H9 (cell line): ENCODE data around the gene ICAM2. TPM values are rescaled to one million over a fixed set of nuclear protein-coding genes. Genes with fewer than 3 reads are reported as not detected.

ENCODE experiments used
- DNase-seq: peaks from one replicate; pipeline ENCODE4 v3.0.0-alpha.2; 2017
- H2AFZ ChIP-seq: one replicate; pipeline ENCODE4 v1.6.1; 2013; ENCODE audit warnings: mild to moderate bottlenecking, low read length, control low read depth, moderate library complexity
- H2AK5ac ChIP-seq: 2 replicates; pipeline ENCODE4 v1.6.1; 2013; ENCODE audit warnings: low read length, control low read depth, mixed read lengths; ENCODE audit not compliant: insufficient read length
- H2BK120ac ChIP-seq: one replicate; pipeline ENCODE4 v1.6.1; 2013; ENCODE audit warnings: low read depth, mild to moderate bottlenecking, low read length, control low read depth, inconsistent platforms; ENCODE audit not compliant: poor library complexity, severe bottlenecking
- H2BK12ac ChIP-seq: 2 replicates; pipeline ENCODE4 v1.6.1; 2013; ENCODE audit warnings: low read length, control low read depth, mixed read lengths, low read depth; ENCODE audit not compliant: insufficient read length
- H2BK15ac ChIP-seq: 2 replicates; pipeline ENCODE4 v1.6.1; 2013; ENCODE audit warnings: low read depth, low read length, control low read depth
- H2BK20ac ChIP-seq: one replicate; pipeline ENCODE4 v1.6.1; 2013; ENCODE audit warnings: low read depth, mild to moderate bottlenecking, low read length, control low read depth, inconsistent platforms; ENCODE audit not compliant: poor library complexity, severe bottlenecking
- H2BK5ac ChIP-seq: 2 replicates; pipeline ENCODE4 v1.6.1; 2013; ENCODE audit warnings: low read length, control low read depth, mixed read lengths; ENCODE audit not compliant: insufficient read length
- H3K14ac ChIP-seq: 2 replicates; pipeline ENCODE4 v1.6.1; 2013; ENCODE audit warnings: low read length, control low read depth; ENCODE audit not compliant: insufficient read depth
- H3K18ac ChIP-seq: 2 replicates; pipeline ENCODE4 v1.6.1; 2013; ENCODE audit warnings: low read depth, mild to moderate bottlenecking, mixed read lengths, low read length, control low read depth; ENCODE audit not compliant: insufficient read length
- H3K23ac ChIP-seq: 2 replicates; pipeline ENCODE4 v1.6.1; 2013; ENCODE audit warnings: low read length, control low read depth, mixed read lengths, low read depth; ENCODE audit not compliant: insufficient read length
- H3K23me2 ChIP-seq: 2 replicates; pipeline ENCODE4 v1.6.1; 2013; ENCODE audit warnings: low read depth, mild to moderate bottlenecking, mixed read lengths, low read length, control low read depth; ENCODE audit not compliant: insufficient read length, poor library complexity, severe bottlenecking
- H3K27ac ChIP-seq: 2 replicates; pipeline ENCODE4 v1.5.1; 2013; ENCODE audit warnings: low read length, control low read depth, mixed read lengths, low read depth; ENCODE audit not compliant: insufficient read length
- H3K27me3 ChIP-seq: 2 replicates; pipeline ENCODE4 v1.6.1; 2013; ENCODE audit warnings: low read length, control low read depth, inconsistent platforms; ENCODE audit not compliant: insufficient read depth
- H3K4ac ChIP-seq: 2 replicates; pipeline ENCODE4 v1.6.1; 2013; ENCODE audit warnings: low read depth, mild to moderate bottlenecking, control low read depth, inconsistent platforms, low read length, moderate library complexity
- H3K4me1 ChIP-seq: 2 replicates; pipeline ENCODE4 v1.6.1; 2013; ENCODE audit warnings: low read length, control low read depth, inconsistent platforms; ENCODE audit not compliant: insufficient read depth
- H3K4me2 ChIP-seq: 2 replicates; pipeline ENCODE4 v1.6.1; 2013; ENCODE audit warnings: low read length, control low read depth, mixed read lengths; ENCODE audit not compliant: insufficient read length, insufficient read depth
- H3K56ac ChIP-seq: 2 replicates; pipeline ENCODE4 v1.6.1; 2013; ENCODE audit warnings: low read depth, mild to moderate bottlenecking, mixed read lengths, low read length, control low read depth; ENCODE audit not compliant: insufficient read length
- H3K79me1 ChIP-seq: 2 replicates; pipeline ENCODE4 v1.6.1; 2013; ENCODE audit warnings: low read depth, mild to moderate bottlenecking, moderate library complexity, low read length, control low read depth, inconsistent platforms; ENCODE audit not compliant: insufficient read depth, poor library complexity, severe bottlenecking
- H3K79me2 ChIP-seq: 2 replicates; pipeline ENCODE4 v1.6.1; 2013; ENCODE audit warnings: low read length, control low read depth, inconsistent platforms; ENCODE audit not compliant: insufficient read depth
- H3K9ac ChIP-seq: 2 replicates; pipeline ENCODE4 v1.6.1; 2013; ENCODE audit warnings: low read length, control low read depth, mixed read lengths; ENCODE audit not compliant: insufficient read length; ENCODE audit errors: extremely low read depth
- H3K9me3 ChIP-seq: one replicate; pipeline ENCODE4 v1.6.1; 2013; ENCODE audit warnings: low read depth, low read length, inconsistent platforms; ENCODE audit not compliant: control insufficient read depth
- H3T11ph ChIP-seq: one replicate; pipeline ENCODE4 v1.6.1; 2013; ENCODE audit warnings: mild to moderate bottlenecking, low read length, control low read depth, inconsistent platforms
- H4K20me1 ChIP-seq: one replicate; pipeline ENCODE4 v1.6.1; 2013; ENCODE audit not compliant: control insufficient read depth, insufficient read length, insufficient read depth
- H4K5ac ChIP-seq: 2 replicates; pipeline ENCODE4 v1.6.1; 2013; ENCODE audit warnings: low read depth, mild to moderate bottlenecking, mixed read lengths, low read length, control low read depth; ENCODE audit not compliant: insufficient read length
- H4K8ac ChIP-seq: replicated peaks from 2 replicates; pipeline ENCODE4 v1.6.1; 2013; ENCODE audit warnings: low read length, control low read depth, mixed read lengths, low read depth; ENCODE audit not compliant: insufficient read length
- H4K91ac ChIP-seq: 2 replicates; pipeline ENCODE4 v1.6.1; 2013; ENCODE audit warnings: low read depth, mild to moderate bottlenecking, moderate library complexity, mixed read lengths, low read length, control low read depth; ENCODE audit not compliant: insufficient read length
- H3K27ac Mint-ChIP-seq, 3 experiments: 2 replicates in 2 of 3; 3 replicates in 1 of 3; pipeline ENCODE4 v1.8.0; 2020 to 2021; ENCODE audit warnings: mixed read lengths in 3 of 3, mild to moderate bottlenecking in 1 of 3, moderate library complexity in 1 of 3
- H3K27me3 Mint-ChIP-seq: 2 replicates; pipeline ENCODE4 v1.8.0; 2021; ENCODE audit warnings: low read depth, mild to moderate bottlenecking, moderate library complexity, mixed read lengths
- H3K36me3 Mint-ChIP-seq, 3 experiments: 2 replicates in 2 of 3; 3 replicates in 1 of 3; pipeline ENCODE4 v1.8.0; 2020 to 2021; ENCODE audit warnings: low read depth in 3 of 3, mixed read lengths in 3 of 3; ENCODE audit not compliant: insufficient read depth in 1 of 3
- H3K4me1 Mint-ChIP-seq, 2 experiments: 2 replicates each; pipeline ENCODE4 v1.8.0; 2020; ENCODE audit warnings: mixed read lengths in 2 of 2
- H3K4me3 Mint-ChIP-seq, 2 experiments: 2 replicates in 1 of 2; 3 replicates in 1 of 2; pipeline ENCODE4 v1.8.0; 2020 to 2021; ENCODE audit warnings: mild to moderate bottlenecking in 2 of 2, mixed read lengths in 2 of 2, moderate library complexity in 1 of 2
- H3K9me3 Mint-ChIP-seq, 2 experiments: 2 replicates in 1 of 2; 3 replicates in 1 of 2; pipeline ENCODE4 v1.8.0; 2020; ENCODE audit warnings: mild to moderate bottlenecking in 2 of 2, mixed read lengths in 2 of 2, moderate library complexity in 1 of 2
- CTCF ChIP-seq: fragments of 200-600 bp; sonication (generic); conservative IDR thresholded peaks from 3 replicates; pipeline ENCODE4 v1.8.0; 2021; ENCODE audit warnings: antibody characterized with exemption, mild to moderate bottlenecking
- WGBS: extraction: QIAGEN DNeasy Blood & Tissue Kit; methylation state at CpG from one replicate; pipeline ENCODE4 v1.1.7; 2013; ENCODE audit warnings: missing lambda C conversion rate, low lambda C conversion rate, mixed read lengths; ENCODE audit not compliant: insufficient read length; ENCODE audit errors: extremely low coverage; 5-methylcytosine and 5-hydroxymethylcytosine counted together
- total RNA-seq: library from RNA; stranded (reverse); gene quantifications from 2 replicates; pipeline ENCODE4 v1.2.1, GENCODE V29; 2021

Gene ICAM2
- total RNA-seq, 1 experiment from 2014 or later: 0.28 TPM

- WGBS: no CpG with 5 or more reads among the region's 3 CpGs
- no peak overlapping the region; a peak in 1 of 5 replicates for H3K4me3 Mint-ChIP-seq
- no peak overlapping the region for H2BK20ac ChIP-seq
- H3K23ac ChIP-seq: no peak overlapping the region
- no peak for TF ChIP-seq CTCF
- H3K36me3 Mint-ChIP-seq: peaks cover 6 to 11% (median 9%) of the 10 kb centered on the region in 3 experiments; a peak in 5 of 7 replicates
- no peaks in the 10 kb centered on the region for H3K23me2 ChIP-seq
- no peaks in the 10 kb centered on the region; the same call in 1 of the 2 replicates for H3K4me1 ChIP-seq
- no peak overlapping the region for H3K9ac ChIP-seq
- DNase-seq: no peak
- H2BK15ac ChIP-seq: no peak overlapping the region
- no peak overlapping the region for H3K18ac ChIP-seq
- no peak overlapping the region for H2BK5ac ChIP-seq
- no peak overlapping the region for H3K27ac ChIP-seq
- no peak overlapping the region for H2AK5ac ChIP-seq
- no peak overlapping the region; the same call in 1 of the 2 replicates for H3K14ac ChIP-seq
- no peak overlapping the region for H3K27ac Mint-ChIP-seq
- H2BK12ac ChIP-seq: no peak overlapping the region
- peaks cover 3% of the 10 kb centered on the region for H3K9me3 ChIP-seq
- H3K4me1 Mint-ChIP-seq: peaks cover 8 to 26% of the 10 kb centered on the region in 2 experiments
- H3T11ph ChIP-seq: no peak overlapping the region
- H3K9me3 Mint-ChIP-seq: peaks cover 11 to 12% of the 10 kb centered on the region in 2 experiments
- H4K20me1 ChIP-seq: no peaks in the 10 kb centered on the region
- no peaks in the 10 kb centered on the region for H3K79me2 ChIP-seq
- no peak overlapping the region for H3K4me2 ChIP-seq
- no peaks in the 10 kb centered on the region for H3K27me3 ChIP-seq
- peaks cover 13% of the 10 kb centered on the region for H3K27me3 Mint-ChIP-seq
- no peak overlapping the region for H4K8ac ChIP-seq
- H3K79me1 ChIP-seq: no peaks in the 10 kb centered on the region
- no peak overlapping the region for H4K91ac ChIP-seq
- H3K56ac ChIP-seq: no peak overlapping the region
- no peak overlapping the region for H2BK120ac ChIP-seq
- no peak overlapping the region for H2AFZ ChIP-seq
- H4K5ac ChIP-seq: no peak overlapping the region
- H3K4ac ChIP-seq: no peak overlapping the region
These were observed 33.6 kb downstream of the ICAM2 start for GRCh38 chr17:63986821-63987220.
